ENCODE data around the gene NUFIP2. TPM values are rescaled to one million over a fixed set of nuclear protein-coding genes. Genes with fewer than 3 reads are reported as not detected.

The NUFIP2 gene
- total and polyA plus RNA-seq, 10 of the 15 experiments (the other 5 are each of a cell fraction or from before 2014, with no cell fraction given), result 3.7 to 32.3 (median 14.5) TPM

Other genes starting within 250 kb of the NUFIP2 start
- 42.8 and 43.5 TPM in 2 replicates for gene MYO18A, start 113.8 kb downstream of the NUFIP2 start, total RNA-seq (2014; rRNA removed)
- gene MYO18A, start 113.8 kb downstream of the NUFIP2 start, total RNA-seq (2014; rRNA removed; fragmentation: Illumina TruSeq; extraction: Trizol), result 21.5 and 24.4 TPM in 2 replicates
- gene MYO18A, start 113.8 kb downstream of the NUFIP2 start, total RNA-seq (2021), result 60.9 and 66.0 TPM in 2 replicates
- gene MYO18A, start 113.8 kb downstream of the NUFIP2 start, polyA plus RNA-seq (2011; rRNA removed), result 4.6 and 9.8 TPM in 2 replicates
- gene MYO18A, start 113.8 kb downstream of the NUFIP2 start, polyA plus RNA-seq (2014; fragmentation: Illumina TruSeq; extraction: Trizol), result 23.0 and 31.3 TPM in 2 replicates
- gene MYO18A, start 113.8 kb downstream of the NUFIP2 start, polyA plus RNA-seq (2014; fragmentation: Nextera tagmentation; extraction: Ambion mirVana), result 1 to 10 TPM; 2.9 to 3.9 TPM
- gene MYO18A, start 113.8 kb downstream of the NUFIP2 start, polyA plus RNA-seq (2014; rRNA removed), result 31.2 and 42.9 TPM in 2 replicates
- 10 to 100 TPM; 23.2 to 24.6 TPM for gene MYO18A, start 113.8 kb downstream of the NUFIP2 start, polyA plus RNA-seq (2016; fragmentation: Nextera tagmentation; extraction: Ambion mirVana)
- not detected in 2 replicates for gene CRYBA1, start 47.3 kb downstream of the NUFIP2 start, total RNA-seq (2014; rRNA removed)
- not detected in 2 replicates for gene CRYBA1, start 47.3 kb downstream of the NUFIP2 start, total RNA-seq (2014; rRNA removed; fragmentation: Illumina TruSeq; extraction: Trizol)
- gene CRYBA1, start 47.3 kb downstream of the NUFIP2 start, total RNA-seq (2021), result not detected in 2 replicates
- not detected in 2 replicates for gene CRYBA1, start 47.3 kb downstream of the NUFIP2 start, polyA plus RNA-seq (2011; rRNA removed)
- not detected in 2 replicates for gene CRYBA1, start 47.3 kb downstream of the NUFIP2 start, polyA plus RNA-seq (2014; fragmentation: Illumina TruSeq; extraction: Trizol)
- gene CRYBA1, start 47.3 kb downstream of the NUFIP2 start, polyA plus RNA-seq (2014; fragmentation: Nextera tagmentation; extraction: Ambion mirVana), result not detected
- gene CRYBA1, start 47.3 kb downstream of the NUFIP2 start, polyA plus RNA-seq (2014; rRNA removed), result not detected in 2 replicates
- not detected for gene CRYBA1, start 47.3 kb downstream of the NUFIP2 start, polyA plus RNA-seq (2016; fragmentation: Nextera tagmentation; extraction: Ambion mirVana)
- gene TAOK1, start 96.2 kb upstream of the NUFIP2 start, total RNA-seq (2014; rRNA removed), result 16.2 and 17.8 TPM in 2 replicates
- gene TAOK1, start 96.2 kb upstream of the NUFIP2 start, total RNA-seq (2014; rRNA removed; fragmentation: Illumina TruSeq; extraction: Trizol), result 18.1 and 19.3 TPM in 2 replicates
- 26.3 and 27.1 TPM in 2 replicates for gene TAOK1, start 96.2 kb upstream of the NUFIP2 start, total RNA-seq (2021)
- gene TAOK1, start 96.2 kb upstream of the NUFIP2 start, polyA plus RNA-seq (2011; rRNA removed), result 18.6 and 27.6 TPM in 2 replicates
- 15.1 and 18.1 TPM in 2 replicates for gene TAOK1, start 96.2 kb upstream of the NUFIP2 start, polyA plus RNA-seq (2014; fragmentation: Illumina TruSeq; extraction: Trizol)
- gene TAOK1, start 96.2 kb upstream of the NUFIP2 start, polyA plus RNA-seq (2014; fragmentation: Nextera tagmentation; extraction: Ambion mirVana), result 1 to 10 TPM; 2.4 to 3.4 TPM
- gene TAOK1, start 96.2 kb upstream of the NUFIP2 start, polyA plus RNA-seq (2014; rRNA removed), result 7.7 and 8.5 TPM in 2 replicates
- 1 to 10 TPM; 2.0 to 2.7 TPM for gene TAOK1, start 96.2 kb upstream of the NUFIP2 start, polyA plus RNA-seq (2016; fragmentation: Nextera tagmentation; extraction: Ambion mirVana)